SK-N-SH (cell line): ENCODE measurements around the gene CPNE8.

ENCODE experiments used
- CHD2 ChIP-seq: fragments of 150-350 bp; IDR thresholded peaks from 2 replicates; pipeline ENCODE4 v1.6.1; 2018; ENCODE audit warnings: low read length; ENCODE audit not compliant: partially characterized antibody
- CTCF ChIP-seq: fragments of 200-600 bp; sonication (generic); IDR thresholded peaks from 2 replicates; pipeline ENCODE4 v1.6.1; 2017; ENCODE audit warnings: antibody characterized with exemption, mild to moderate bottlenecking, moderate library complexity
- FOXJ3 ChIP-seq: sonication (generic); formaldehyde crosslinking; IDR thresholded peaks from 2 replicates; pipeline ENCODE4 v1.5.1; 2020; ENCODE audit warnings: mild to moderate bottlenecking, missing genetic modification reagents
- FOXM1 ChIP-seq: IDR thresholded peaks from 2 replicates; pipeline ENCODE4 v1.4.0; 2012; ENCODE audit warnings: low read depth, mild to moderate bottlenecking
- POLR2AphosphoS5 ChIP-seq: IDR thresholded peaks from 2 replicates; pipeline ENCODE4 v1.6.1; 2012; ENCODE audit warnings: low read depth, low read length
- REST ChIP-seq: IDR thresholded peaks from 2 replicates; pipeline ENCODE4 v1.6.1; 2012; ENCODE audit warnings: mild to moderate bottlenecking, low read depth, low read length, moderate library complexity
- RFX5 ChIP-seq: IDR thresholded peaks from 2 replicates; pipeline ENCODE4 v1.6.1; 2012; ENCODE audit warnings: mild to moderate bottlenecking, improper control_type of control experiment, low read length
- SMC3 ChIP-seq: IDR thresholded peaks from 2 replicates; pipeline ENCODE4 v1.6.1; 2012; ENCODE audit warnings: low read depth, low read length, improper control_type of control experiment
- TAF1 ChIP-seq: IDR thresholded peaks from 2 replicates; pipeline ENCODE4 v1.6.1; 2012; ENCODE audit warnings: low read depth, mild to moderate bottlenecking, low read length, moderate library complexity, borderline replicate concordance
- USF1 ChIP-seq: IDR thresholded peaks from 2 replicates; pipeline ENCODE4 v1.4.0; 2012; ENCODE audit warnings: low read depth, borderline replicate concordance
- TF ChIP-seq, protein P1 (sequence below): IDR thresholded peaks from 2 replicates; pipeline ENCODE4; 2012

GRCh38 chr12:38892976-38893375 lies 12.4 kb downstream of the CPNE8 start:
- TF ChIP-seq RFX5 (no peak), FOXJ3 (CRISPR knock-in tag) (no peak), USF1 (no peak), CTCF (no peak), POLR2AphosphoS5 (no peak), TAF1 (no peak), REST (no peak), FOXM1 (no peak), CHD2 (no peak), SMC3 (no peak)
- TF ChIP-seq, protein P1, sequence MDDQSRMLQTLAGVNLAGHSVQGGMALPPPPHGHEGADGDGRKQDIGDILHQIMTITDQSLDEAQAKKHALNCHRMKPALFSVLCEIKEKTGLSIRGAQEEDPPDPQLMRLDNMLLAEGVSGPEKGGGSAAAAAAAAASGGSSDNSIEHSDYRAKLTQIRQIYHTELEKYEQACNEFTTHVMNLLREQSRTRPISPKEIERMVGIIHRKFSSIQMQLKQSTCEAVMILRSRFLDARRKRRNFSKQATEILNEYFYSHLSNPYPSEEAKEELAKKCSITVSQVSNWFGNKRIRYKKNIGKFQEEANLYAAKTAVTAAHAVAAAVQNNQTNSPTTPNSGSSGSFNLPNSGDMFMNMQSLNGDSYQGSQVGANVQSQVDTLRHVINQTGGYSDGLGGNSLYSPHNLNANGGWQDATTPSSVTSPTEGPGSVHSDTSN, result no peak
